Neutrophil (primary cell): ENCODE results near the gene ZFAND2A.

Source experiments
- H3K27ac ChIP-seq: fragments of 200-600 bp; sonication (generic); 2 replicates; pipeline ENCODE4 v1.5.1; 2016; ENCODE audit warnings: mild to moderate bottlenecking, moderate library complexity
- H3K27me3 ChIP-seq: fragments of 200-600 bp; sonication (generic); 2 replicates; pipeline ENCODE4 v1.6.0; 2016; ENCODE audit warnings: mild to moderate bottlenecking
- H3K36me3 ChIP-seq: fragments of 200-600 bp; sonication (generic); 2 replicates; pipeline ENCODE4 v1.5.1; 2017
- H3K4me1 ChIP-seq, 2 experiments: fragments of 200-600 bp in 1 of 2; sonication (generic) in 1 of 2; 1 replicate in 1 of 2; 2 replicates in 1 of 2; pipeline versions ENCODE4 v1.5.1 to v1.6.1; 2013 to 2016; ENCODE audit warnings: low read depth in 1 of 2, low read length in 1 of 2, mild to moderate bottlenecking in 1 of 2, moderate library complexity in 1 of 2; ENCODE audit not compliant: control insufficient read depth in 1 of 2, insufficient read depth in 1 of 2
- H3K4me3 ChIP-seq, 2 experiments: fragments of 200-600 bp in 1 of 2; sonication (generic) in 1 of 2; 1 replicate in 1 of 2; 2 replicates in 1 of 2; pipeline ENCODE4 v1.5.1; 2013 to 2016; ENCODE audit warnings: low read depth in 1 of 2, low read length in 1 of 2, mild to moderate bottlenecking in 1 of 2, moderate library complexity in 1 of 2
- H3K9me3 ChIP-seq: fragments of 200-600 bp; sonication (generic); 2 replicates; pipeline ENCODE4 v1.5.1; 2016
- CTCF ChIP-seq: fragments of 200-600 bp; sonication (generic); IDR thresholded peaks from 2 replicates; pipeline ENCODE4 v1.5.1; 2016; ENCODE audit warnings: antibody characterized with exemption

Gene ZFAND2A

GRCh38 chr7:1111156-1111555, 48.8 kb downstream of the ZFAND2A start:
- Histone ChIP-seq H3K9me3 (no peaks in the 10 kb centered on the region), H3K4me3 (no peak overlapping the region), H3K27ac (no peak overlapping the region), H3K27me3 (peaks cover 10% of the 10 kb centered on the region), H3K4me1 (no peaks in the 10 kb centered on the region), H3K36me3 (no peaks in the 10 kb centered on the region)
- no peak for TF ChIP-seq CTCF

GRCh38 chr7:1110358-1110757, 49.6 kb downstream of the ZFAND2A start:
- Histone ChIP-seq H3K36me3 (no peaks in the 10 kb centered on the region), H3K4me1 (no peaks in the 10 kb centered on the region), H3K27me3 (peaks cover 10% of the 10 kb centered on the region), H3K4me3 (no peak overlapping the region), H3K27ac (no peak overlapping the region), H3K9me3 (no peaks in the 10 kb centered on the region)
- no peak for TF ChIP-seq CTCF

- Histone ChIP-seq H3K36me3 (no peaks in the 10 kb centered on the region), H3K27me3 (peaks cover 10% of the 10 kb centered on the region), H3K9me3 (no peaks in the 10 kb centered on the region), H3K4me3 (no peak overlapping the region), H3K27ac (no peak overlapping the region), H3K4me1 (no peaks in the 10 kb centered on the region)
- TF ChIP-seq CTCF, result no peak
Observed at GRCh38 chr7:1109581-1110310, 50.2 kb downstream of the ZFAND2A start.

GRCh38 chr7:1108264-1108920, 51.6 kb downstream of the ZFAND2A start:
- H3K4me3 ChIP-seq, result no peak overlapping the region
- H3K27me3 ChIP-seq, result peaks cover 10% of the 10 kb centered on the region
- no peak for TF ChIP-seq CTCF
- H3K9me3 ChIP-seq, result no peaks in the 10 kb centered on the region
- no peaks in the 10 kb centered on the region for H3K36me3 ChIP-seq
- no peaks in the 10 kb centered on the region for H3K4me1 ChIP-seq
- H3K27ac ChIP-seq, result no peak overlapping the region

- H3K9me3 ChIP-seq, result no peaks in the 10 kb centered on the region
- no peak overlapping the region for H3K4me3 ChIP-seq
- H3K36me3 ChIP-seq, result no peaks in the 10 kb centered on the region
- no peak overlapping the region for H3K27ac ChIP-seq
- no peak for TF ChIP-seq CTCF
- peaks cover 10% of the 10 kb centered on the region for H3K27me3 ChIP-seq
- no peaks in the 10 kb centered on the region for H3K4me1 ChIP-seq
Observed at GRCh38 chr7:1106793-1107421, 53.1 kb downstream of the ZFAND2A start.
